DND-41 (cell line): Measurements from ENCODE around the gene PHACTR1.
A peak's percentile ranks its signal among the peaks of the same experiment; 100 is the strongest.

Experiments
- ATAC-seq: fragments of 200-7000 bp; cut with Tn5 transposase; 3 replicates; pipeline ENCODE4 v1.9.1; 2021; ENCODE audit warnings: low read depth; ENCODE audit not compliant: insufficient read depth
- DNase-seq: peaks from one replicate; pipeline ENCODE4 v3.0.0-alpha.2; 2020
- H2AFZ ChIP-seq: 2 replicates; pipeline ENCODE4 v1.6.0; 2012; ENCODE audit warnings: low read depth, low read length
- H3K27ac ChIP-seq: 2 replicates; pipeline ENCODE4 v1.5.1; 2012; ENCODE audit warnings: low read length, inconsistent platforms
- H3K27me3 ChIP-seq: fragments of 200-600 bp; sonication (generic); 2 replicates; pipeline ENCODE4 v1.6.0; 2012; ENCODE audit warnings: low read length, mild to moderate bottlenecking, inconsistent platforms; ENCODE audit not compliant: insufficient read depth, poor library complexity
- H3K36me3 ChIP-seq: 2 replicates; pipeline ENCODE4 v1.5.1; 2012; ENCODE audit warnings: low read length, inconsistent platforms; ENCODE audit not compliant: insufficient read depth
- H3K4me1 ChIP-seq: 2 replicates; pipeline ENCODE4 v1.5.1; 2012; ENCODE audit warnings: mild to moderate bottlenecking, low read length; ENCODE audit not compliant: insufficient read depth
- H3K4me2 ChIP-seq: 2 replicates; pipeline ENCODE4 v1.6.0; 2012; ENCODE audit warnings: mild to moderate bottlenecking, moderate library complexity, low read length, inconsistent platforms; ENCODE audit not compliant: insufficient read depth
- H3K4me3 ChIP-seq, 2 experiments: fragments of 200-600 bp in 1 of 2; shearing (Covaris generic) in 1 of 2; 2 replicates each; pipeline ENCODE4 v1.5.1; 2012 to 2016; ENCODE audit warnings: inconsistent platforms in 2 of 2, low read length in 2 of 2, mild to moderate bottlenecking in 2 of 2, low read depth in 1 of 2, moderate library complexity in 1 of 2
- H3K79me2 ChIP-seq: 2 replicates; pipeline ENCODE4 v1.6.0; 2012; ENCODE audit warnings: low read length, inconsistent platforms; ENCODE audit not compliant: insufficient read depth
- H3K9ac ChIP-seq: 2 replicates; pipeline ENCODE4 v1.6.0; 2012; ENCODE audit warnings: low read depth, mild to moderate bottlenecking, inconsistent platforms, low read length, moderate library complexity
- H3K9me3 ChIP-seq: 2 replicates; pipeline ENCODE4 v1.5.1; 2012; ENCODE audit warnings: low read length, moderate library complexity, mild to moderate bottlenecking, inconsistent platforms; ENCODE audit not compliant: insufficient read depth, severe bottlenecking
- H4K20me1 ChIP-seq: 2 replicates; pipeline ENCODE4 v1.6.0; 2012; ENCODE audit warnings: low read length; ENCODE audit not compliant: insufficient read depth
- CTCF ChIP-seq: IDR thresholded peaks from 2 replicates; pipeline ENCODE4 v1.5.1; 2012; ENCODE audit warnings: borderline replicate concordance, low read length, moderate library complexity, mild to moderate bottlenecking; ENCODE audit not compliant: poor library complexity, severe bottlenecking; ENCODE audit errors: extremely low read depth
- EZH2 ChIP-seq: IDR thresholded peaks from 3 replicates; pipeline ENCODE4 v1.6.1; 2012; ENCODE audit warnings: borderline replicate concordance, low read depth, mild to moderate bottlenecking, moderate library complexity, low read length, inconsistent platforms; ENCODE audit not compliant: severe bottlenecking

The PHACTR1 gene

GRCh38 chr6:12958052-12958706 lies 241.6 kb downstream of the PHACTR1 start:
- Histone ChIP-seq H3K27me3 (peaks cover 39% of the 10 kb centered on the region), H3K79me2 (no peaks in the 10 kb centered on the region), H3K27ac (no peak overlapping the region), H2AFZ (no peak overlapping the region), H3K36me3 (no peaks in the 10 kb centered on the region), H3K9me3 (no peaks in the 10 kb centered on the region), H3K4me2 (peak overlapping the region; percentile 69; the same call in 1 of the 2 replicates), H3K4me3 (no peak overlapping the region), H3K9ac (no peak overlapping the region), H4K20me1 (no peaks in the 10 kb centered on the region), H3K4me1 (peaks cover 17% of the 10 kb centered on the region)
- ATAC-seq (no peak; the same call in 2 of the 3 replicates), DNase-seq (no peak)
- TF ChIP-seq EZH2: no peak

GRCh38 chr6:12961761-12962160 lies 245.2 kb downstream of the PHACTR1 start:
- no peaks in the 10 kb centered on the region for H4K20me1 ChIP-seq
- no peaks in the 10 kb centered on the region for H3K36me3 ChIP-seq
- no peaks in the 10 kb centered on the region for H3K9me3 ChIP-seq
- H3K27me3 ChIP-seq: peaks cover 27% of the 10 kb centered on the region
- no peaks in the 10 kb centered on the region for H3K79me2 ChIP-seq
- no peak for TF ChIP-seq EZH2
- no peak for TF ChIP-seq CTCF
- ATAC-seq (no peak), DNase-seq (no peak)
- peaks cover 11% of the 10 kb centered on the region for H3K4me1 ChIP-seq
- no peak overlapping the region for H3K4me3 ChIP-seq
- H3K9ac ChIP-seq: no peak overlapping the region
- H3K4me2 ChIP-seq: no peak overlapping the region
- no peak overlapping the region for H2AFZ ChIP-seq
- H3K27ac ChIP-seq: no peak overlapping the region

GRCh38 chr6:12962529-12962928 lies 246.0 kb downstream of the PHACTR1 start:
- H2AFZ ChIP-seq: no peak overlapping the region
- H3K9ac ChIP-seq: no peak overlapping the region
- no peak overlapping the region for H3K4me2 ChIP-seq
- H3K79me2 ChIP-seq: no peaks in the 10 kb centered on the region
- no peak overlapping the region for H3K27ac ChIP-seq
- H3K4me1 ChIP-seq: peaks cover 3% of the 10 kb centered on the region
- no peaks in the 10 kb centered on the region for H4K20me1 ChIP-seq
- no peak overlapping the region for H3K4me3 ChIP-seq
- H3K36me3 ChIP-seq: no peaks in the 10 kb centered on the region
- ATAC-seq: no peak
- H3K27me3 ChIP-seq: peaks cover 19% of the 10 kb centered on the region
- TF ChIP-seq EZH2 (no peak), CTCF (no peak)
- no peak for DNase-seq
- H3K9me3 ChIP-seq: no peaks in the 10 kb centered on the region

GRCh38 chr6:12962987-12963386 lies 246.4 kb downstream of the PHACTR1 start:
- Histone ChIP-seq H3K9me3 (no peaks in the 10 kb centered on the region), H3K27ac (no peak overlapping the region), H2AFZ (no peak overlapping the region), H3K79me2 (no peaks in the 10 kb centered on the region), H3K4me1 (no peaks in the 10 kb centered on the region), H4K20me1 (no peaks in the 10 kb centered on the region), H3K4me2 (no peak overlapping the region), H3K4me3 (no peak overlapping the region), H3K27me3 (peaks cover 15% of the 10 kb centered on the region), H3K9ac (no peak overlapping the region), H3K36me3 (no peaks in the 10 kb centered on the region)
- DNase-seq: no peak
- no peak for TF ChIP-seq CTCF
- TF ChIP-seq EZH2: no peak
- ATAC-seq: no peak
